HG03342 (cell line): Measurements from ENCODE around the gene SECISBP2.

ENCODE experiments used
- ATAC-seq: cut with Tn5 transposase; IDR thresholded peaks from one replicate; pipeline ENCODE4 v1.9.1; 2021; ENCODE audit warnings: mild to moderate bottlenecking, moderate library complexity; ENCODE audit not compliant: unreplicated experiment

SECISBP2 gene

GRCh38 chr9:89400403-89401116 lies 82.3 kb downstream of the SECISBP2 start:
- peak; percentile 86 for ATAC-seq

GRCh38 chr9:89402695-89403427 lies 84.6 kb downstream of the SECISBP2 start:
- no peak for ATAC-seq

DNA sequence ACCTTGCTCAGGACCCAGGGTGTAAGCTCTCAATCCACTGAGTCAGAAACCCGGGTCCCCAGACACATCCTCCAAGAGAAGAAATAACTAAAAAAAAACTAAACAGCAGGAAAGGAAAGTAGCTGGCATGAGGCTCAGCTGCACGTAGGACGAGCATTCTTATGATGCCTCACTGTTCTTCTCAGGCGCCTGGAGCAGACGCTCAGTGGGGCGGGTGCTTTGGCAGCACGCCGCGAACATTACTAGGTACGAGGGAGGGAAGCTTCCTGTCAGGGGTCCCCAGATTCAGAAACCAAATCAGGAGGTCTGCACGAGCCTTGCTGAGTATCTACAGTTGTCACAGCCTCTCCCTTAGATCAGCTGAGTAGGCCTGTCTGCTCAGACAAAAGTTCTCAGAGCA lies 85.8 kb downstream of the SECISBP2 start:
- ATAC-seq = no peak

GRCh38 chr9:89405826-89406225 lies 87.5 kb downstream of the SECISBP2 start:
- peak; percentile 54 for ATAC-seq

GRCh38 chr9:89407070-89407469 lies 88.8 kb downstream of the SECISBP2 start:
- ATAC-seq = no peak

DNA sequence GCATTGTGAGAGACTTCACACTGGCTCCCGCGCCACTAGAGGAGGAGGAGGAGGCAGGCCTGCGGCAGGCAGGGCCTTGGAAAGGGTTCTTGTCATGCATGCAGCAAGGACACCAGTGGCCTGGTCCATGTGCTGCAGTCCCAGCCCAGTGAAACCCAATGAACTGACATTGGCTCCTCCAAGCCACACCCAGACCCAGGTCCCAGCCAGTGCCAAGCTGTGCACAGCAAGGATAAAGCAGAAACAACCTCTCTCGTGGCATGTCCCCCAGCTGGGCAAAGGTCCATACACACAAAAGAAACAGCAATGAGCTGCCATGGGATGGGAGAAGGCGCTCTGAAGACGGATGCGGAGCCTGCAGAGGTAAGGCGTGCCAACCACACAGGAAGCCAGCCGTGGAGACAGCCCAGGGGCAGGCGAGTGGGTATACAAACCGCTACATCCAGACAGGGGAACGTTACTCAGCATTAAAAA lies 90.4 kb downstream of the SECISBP2 start:
- no peak for ATAC-seq
